Mononuclear cell (primary cell): ENCODE measurements around the gene ALOX5AP. TPM values are rescaled to one million over a fixed set of nuclear protein-coding genes. Genes with fewer than 3 reads are reported as not detected.

Source experiments
- H3K27me3 ChIP-seq: 2 replicates; pipeline ENCODE4 v1.6.0; 2011; ENCODE audit warnings: low read length, control low read depth; ENCODE audit not compliant: insufficient read depth
- H3K4me1 ChIP-seq: 2 replicates; pipeline ENCODE4 v1.5.1; 2011; ENCODE audit warnings: mild to moderate bottlenecking, low read length, control low read depth; ENCODE audit not compliant: insufficient read depth
- H3K4me3 ChIP-seq: 2 replicates; pipeline ENCODE4 v1.5.1; 2011; ENCODE audit warnings: mild to moderate bottlenecking, low read length, moderate library complexity
- H3K9me3 ChIP-seq: 2 replicates; pipeline ENCODE4 v1.5.1; 2011; ENCODE audit warnings: low read depth, mild to moderate bottlenecking, control low read depth, low read length
- total RNA-seq: library from RNA; depleted of rRNA; stranded (reverse); fragments of >200 nt; gene quantifications from one replicate; pipeline ENCODE4 v1.2.3, GENCODE V29; 2012

ALOX5AP gene
- 48.2 TPM for total RNA-seq

DNA sequence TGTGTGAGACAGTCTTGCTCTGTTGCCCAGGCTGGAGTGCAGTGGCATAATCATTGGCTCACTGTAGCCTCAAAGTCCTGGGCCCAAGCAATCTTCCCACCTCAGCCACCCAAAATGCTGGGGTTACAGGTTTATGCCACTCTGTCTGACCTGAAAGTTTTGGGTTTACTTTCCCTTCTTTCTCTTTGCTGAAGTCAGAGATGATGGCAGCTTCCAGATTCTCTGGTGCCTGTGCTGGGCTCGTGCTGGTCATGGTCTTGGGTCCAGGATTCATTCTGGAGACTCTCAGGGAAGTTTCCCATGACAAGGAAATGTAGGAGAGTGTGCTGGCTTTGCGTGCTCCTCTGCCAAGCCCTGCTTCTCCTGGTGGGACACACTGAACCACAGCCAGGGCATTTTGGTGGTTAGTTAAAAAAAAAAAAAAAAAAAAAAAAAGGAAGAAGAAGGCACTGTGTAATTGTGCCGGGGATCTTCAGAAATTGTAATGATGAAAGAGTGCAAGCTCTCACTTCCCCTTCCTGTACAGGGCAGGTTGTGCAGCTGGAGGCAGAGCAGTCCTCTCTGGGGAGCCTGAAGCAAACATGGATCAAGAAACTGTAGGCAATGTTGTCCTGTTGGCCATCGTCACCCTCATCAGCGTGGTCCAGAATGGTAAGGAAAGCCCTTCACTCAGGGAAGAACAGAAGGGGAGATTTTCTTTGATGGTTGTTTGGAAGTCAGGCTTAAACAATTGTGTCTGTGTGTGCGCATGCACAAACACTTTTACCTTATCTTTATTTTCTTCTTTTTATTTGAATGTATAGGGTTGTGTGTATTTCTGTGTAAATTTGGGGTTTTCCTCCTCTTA is at the start of gene ALOX5AP:
Gene ALOX5AP (plus strand): TSS at position 519 of the 847 bp plus-strand sequence. CDS start 63 bp downstream, at position 582.
- Histone ChIP-seq H3K27me3 (no peaks in the 10 kb centered on the region), H3K9me3 (no peaks in the 10 kb centered on the region), H3K4me3 (peak within 1 kb of the TSS; percentile 58), H3K4me1 (peaks cover 71% of the 10 kb centered on the region)

DNA sequence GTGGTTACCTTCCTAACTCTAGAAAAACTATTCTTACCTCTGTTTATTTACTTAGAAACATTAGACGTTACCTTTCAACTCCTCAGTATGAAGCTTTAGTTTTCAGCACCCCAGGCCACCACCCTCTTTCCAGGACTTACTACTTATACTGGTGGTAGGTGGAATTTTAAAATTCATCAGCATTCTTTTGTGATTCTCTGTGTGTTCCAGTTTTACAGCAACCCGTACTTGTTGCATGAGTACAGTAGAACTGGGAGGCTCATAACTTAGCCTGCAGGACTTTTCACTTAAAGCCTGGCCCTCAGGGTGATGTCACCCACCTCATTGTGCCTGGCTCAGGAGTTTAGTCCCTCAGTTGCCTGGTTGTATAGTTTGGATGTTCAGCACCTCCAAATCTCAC is 49.4 kb upstream of the ALOX5AP start:
- H3K9me3 ChIP-seq: no peaks in the 10 kb centered on the region
- peaks cover 30% of the 10 kb centered on the region for H3K4me1 ChIP-seq
- no peaks in the 10 kb centered on the region for H3K27me3 ChIP-seq
- H3K4me3 ChIP-seq: no peak overlapping the region

DNA sequence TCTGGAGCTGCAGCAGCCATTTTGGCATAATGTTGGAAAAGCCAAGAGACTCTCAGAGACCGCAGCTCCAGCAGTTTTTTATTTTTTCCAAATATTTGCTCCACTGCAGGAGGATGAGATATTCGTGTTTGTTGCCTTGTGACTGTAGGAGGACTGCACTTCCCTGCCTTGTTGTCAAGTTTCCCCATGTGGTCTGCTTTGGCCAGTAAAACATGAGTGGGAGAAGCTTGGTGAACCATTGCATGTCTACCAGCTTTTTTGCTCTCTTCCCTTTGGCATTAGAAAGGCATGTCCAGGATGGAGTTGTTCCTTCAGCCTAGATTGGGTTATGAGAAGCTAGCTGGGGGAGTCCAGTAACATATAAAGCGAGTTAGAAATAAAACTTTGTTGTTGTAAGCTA is 47.7 kb upstream of the ALOX5AP start:
- no peaks in the 10 kb centered on the region for H3K9me3 ChIP-seq
- no peak overlapping the region for H3K4me3 ChIP-seq
- no peaks in the 10 kb centered on the region for H3K27me3 ChIP-seq
- peaks cover 29% of the 10 kb centered on the region for H3K4me1 ChIP-seq

DNA sequence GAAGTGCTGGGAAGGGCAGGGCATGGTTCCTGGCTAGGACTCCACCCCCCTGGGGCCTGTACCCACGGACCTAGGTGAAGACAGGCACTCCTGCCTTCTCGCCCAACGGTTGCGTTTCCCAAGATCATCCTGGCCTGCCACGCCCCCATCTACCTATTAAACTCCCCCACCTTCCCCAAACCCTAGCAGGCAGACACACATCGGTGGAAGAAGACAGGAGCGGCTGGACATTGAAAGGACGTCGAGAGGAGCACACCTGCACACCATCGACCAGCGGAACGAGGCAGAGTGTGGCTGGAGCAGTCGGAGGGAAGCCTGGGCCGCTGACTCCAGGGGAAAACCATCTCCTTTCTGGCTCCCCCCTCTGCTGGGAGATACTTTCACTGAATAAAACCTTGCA is 45.6 kb upstream of the ALOX5AP start:
- H3K9me3 ChIP-seq: no peaks in the 10 kb centered on the region
- H3K27me3 ChIP-seq: no peaks in the 10 kb centered on the region
- H3K4me3 ChIP-seq: no peak overlapping the region
- H3K4me1 ChIP-seq: peaks cover 29% of the 10 kb centered on the region

DNA sequence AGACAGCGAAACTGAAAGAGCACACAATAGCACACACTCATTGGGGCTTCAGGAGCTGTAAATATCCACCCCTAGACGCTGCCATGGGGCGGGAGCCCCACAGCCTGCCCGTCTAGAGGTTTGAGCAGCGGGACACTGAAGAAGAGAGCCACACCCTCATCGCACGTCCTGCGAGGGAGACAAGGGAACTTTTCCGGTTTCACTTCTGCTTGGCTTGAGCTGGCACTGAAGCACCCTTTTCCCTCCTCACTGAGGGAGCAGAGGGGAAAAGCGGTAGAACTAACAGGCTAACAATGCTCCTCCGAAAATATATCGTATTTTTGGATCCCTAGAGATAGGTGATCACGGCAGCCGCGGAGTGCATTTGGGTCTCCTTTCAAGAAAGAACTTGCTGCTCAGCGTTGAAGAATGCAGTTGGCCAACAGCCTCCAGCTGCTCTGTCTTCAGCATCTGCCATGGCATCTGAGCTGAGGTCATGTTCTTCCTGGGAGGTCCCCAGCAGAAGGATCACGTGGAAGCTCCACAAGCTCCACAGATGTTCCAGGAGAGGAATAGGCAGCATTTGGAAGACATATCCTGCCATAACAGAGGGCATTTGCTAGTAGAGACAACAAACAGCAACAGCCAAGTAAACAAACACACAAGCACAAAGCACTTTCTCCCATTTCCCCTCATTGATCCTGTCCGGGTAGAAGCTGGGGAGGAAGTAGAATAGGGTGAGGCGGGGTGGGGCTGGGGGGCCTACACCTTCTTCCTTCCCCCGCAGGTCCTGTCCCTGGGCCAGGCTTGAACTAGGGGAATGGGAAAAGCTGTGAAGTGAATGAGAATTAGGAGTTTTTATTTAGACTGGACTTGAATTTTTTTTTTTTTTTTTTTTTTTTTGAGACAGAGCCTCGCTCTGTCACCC is 44.8 kb upstream of the ALOX5AP start:
- Histone ChIP-seq H3K27me3 (no peaks in the 10 kb centered on the region), H3K9me3 (no peaks in the 10 kb centered on the region), H3K4me1 (peaks cover 30% of the 10 kb centered on the region), H3K4me3 (peak overlapping the region; percentile 3)

DNA sequence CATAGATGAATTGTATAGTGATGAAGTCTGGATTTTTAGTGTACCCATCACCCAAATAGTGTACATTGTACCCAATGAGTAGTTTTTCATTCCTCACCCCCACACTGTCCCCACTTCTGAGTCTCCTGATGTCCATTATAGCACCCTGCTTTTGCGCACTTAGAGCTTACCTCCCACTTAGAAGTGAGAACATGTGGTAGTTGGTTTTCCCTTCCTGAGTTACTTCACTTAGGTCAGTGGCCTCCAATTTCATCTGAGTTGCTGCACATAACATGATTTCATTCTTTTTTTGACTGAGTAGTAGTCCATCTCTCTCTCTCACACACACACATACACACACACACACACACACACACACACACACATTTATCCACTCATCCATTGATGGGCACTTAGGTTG is 43.2 kb upstream of the ALOX5AP start:
- no peaks in the 10 kb centered on the region for H3K27me3 ChIP-seq

DNA sequence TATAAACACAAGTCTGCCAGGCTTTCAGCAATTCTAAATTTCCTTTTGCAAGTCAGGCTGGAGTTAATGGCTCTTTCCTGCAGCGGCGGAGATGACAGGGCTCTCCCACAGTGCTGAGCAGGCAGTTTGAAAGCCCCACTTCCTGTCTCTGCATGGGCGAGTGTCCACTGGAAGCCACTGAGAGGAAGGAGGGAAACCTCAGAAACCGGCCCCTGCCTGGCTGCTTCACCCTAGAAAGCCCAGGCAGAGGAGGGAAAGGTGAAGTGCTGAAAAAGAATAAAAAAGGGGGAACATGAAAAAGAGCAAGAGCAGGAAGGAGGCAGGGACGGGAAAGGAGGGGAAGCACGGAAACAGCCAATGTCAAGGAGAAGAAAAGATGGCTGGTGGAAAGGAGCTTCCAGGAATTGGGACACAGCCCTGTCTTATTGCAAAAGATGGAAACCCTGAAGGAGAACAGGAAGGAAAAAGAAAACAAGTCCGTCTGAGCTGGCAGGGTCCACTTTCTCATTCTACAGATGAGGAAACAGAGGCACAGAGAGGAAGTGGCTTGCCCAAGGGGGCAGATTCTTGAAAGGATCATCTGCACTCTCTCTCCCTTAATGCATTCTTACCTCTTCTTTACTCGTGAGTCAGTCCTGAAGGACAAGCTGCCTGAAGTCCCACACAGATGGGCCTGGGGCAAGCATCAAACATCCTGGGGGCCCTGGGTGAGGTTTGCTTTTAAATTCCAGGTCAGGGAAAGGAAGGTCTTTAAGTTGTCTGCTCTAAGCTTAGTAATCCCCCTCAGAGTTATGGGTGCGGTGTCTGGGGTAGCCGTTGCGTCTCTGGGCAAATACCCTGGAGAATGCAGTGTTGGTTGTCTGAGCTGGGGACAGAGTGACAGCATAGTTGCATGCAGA is 38.8 kb upstream of the ALOX5AP start:
- no peaks in the 10 kb centered on the region for H3K27me3 ChIP-seq
- peaks cover 48% of the 10 kb centered on the region for H3K4me1 ChIP-seq
- H3K4me3 ChIP-seq: no peak overlapping the region
- H3K9me3 ChIP-seq: no peaks in the 10 kb centered on the region

More for the DNA sequence above, 43.2 kb upstream of the ALOX5AP start:
- no peak overlapping the region for H3K4me3 ChIP-seq
- H3K4me1 ChIP-seq: peaks cover 46% of the 10 kb centered on the region
- no peaks in the 10 kb centered on the region for H3K9me3 ChIP-seq

DNA sequence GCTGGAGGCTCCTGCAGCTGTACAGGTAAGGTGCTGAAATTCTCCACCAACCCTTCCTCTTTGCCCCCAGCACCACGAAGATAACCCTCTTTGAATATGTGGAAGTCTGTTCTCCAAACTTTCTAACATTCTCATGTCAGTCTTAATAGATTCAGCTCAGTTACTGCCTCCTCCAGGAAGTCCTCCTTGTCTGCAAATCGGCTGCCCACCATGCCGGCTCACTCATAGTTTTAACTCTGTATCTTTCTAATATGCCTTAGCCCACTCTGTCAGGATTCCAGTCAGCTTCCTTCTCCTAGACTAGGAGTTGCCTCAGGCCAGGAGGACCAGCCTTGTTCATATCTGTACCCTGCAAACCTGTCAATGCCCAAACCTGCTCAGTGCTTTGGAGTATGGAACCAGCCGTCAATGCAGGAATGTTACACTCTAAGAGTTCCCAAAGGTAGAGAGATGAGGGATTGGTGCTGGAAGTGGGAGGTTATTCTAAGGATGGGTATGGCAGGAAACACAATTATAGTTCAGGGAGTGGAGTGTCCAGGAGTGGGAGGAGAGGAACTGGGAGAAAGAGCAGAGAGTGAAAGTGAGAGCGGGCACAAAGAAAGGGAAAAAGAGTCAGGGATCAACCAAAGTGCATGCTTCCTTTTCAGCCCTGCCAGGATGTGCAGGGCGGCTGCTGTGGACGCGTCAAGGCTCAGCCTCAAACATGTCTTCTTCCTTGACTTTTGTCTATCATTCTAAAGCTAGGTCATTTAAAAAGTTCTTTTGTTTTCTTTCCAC is 38.0 kb upstream of the ALOX5AP start:
- H3K27me3 ChIP-seq: no peaks in the 10 kb centered on the region
- H3K9me3 ChIP-seq: no peaks in the 10 kb centered on the region
- H3K4me3 ChIP-seq: no peak overlapping the region
- H3K4me1 ChIP-seq: peaks cover 41% of the 10 kb centered on the region

DNA sequence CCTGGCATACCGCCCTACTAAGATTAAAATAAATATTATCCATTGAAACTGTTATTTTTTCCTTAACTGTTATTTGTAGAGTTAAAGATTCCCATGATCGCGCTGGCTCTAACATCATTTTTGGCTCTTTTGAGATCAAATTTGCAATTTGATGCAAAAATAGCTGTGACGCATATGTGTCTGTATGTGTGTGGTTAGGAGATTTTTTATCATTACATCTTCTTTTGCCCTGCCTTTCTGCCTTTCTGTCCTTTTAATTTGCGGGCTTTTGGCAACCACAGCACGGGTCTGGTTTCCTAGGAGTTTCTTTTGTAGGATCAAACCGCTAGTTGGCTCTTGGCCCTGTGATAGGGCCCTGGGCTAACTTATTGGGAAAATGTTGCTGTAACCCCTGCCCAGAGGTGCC is 37.3 kb upstream of the ALOX5AP start:
- no peaks in the 10 kb centered on the region for H3K27me3 ChIP-seq
- no peaks in the 10 kb centered on the region for H3K9me3 ChIP-seq
- peaks cover 41% of the 10 kb centered on the region for H3K4me1 ChIP-seq
- H3K4me3 ChIP-seq: no peak overlapping the region

DNA sequence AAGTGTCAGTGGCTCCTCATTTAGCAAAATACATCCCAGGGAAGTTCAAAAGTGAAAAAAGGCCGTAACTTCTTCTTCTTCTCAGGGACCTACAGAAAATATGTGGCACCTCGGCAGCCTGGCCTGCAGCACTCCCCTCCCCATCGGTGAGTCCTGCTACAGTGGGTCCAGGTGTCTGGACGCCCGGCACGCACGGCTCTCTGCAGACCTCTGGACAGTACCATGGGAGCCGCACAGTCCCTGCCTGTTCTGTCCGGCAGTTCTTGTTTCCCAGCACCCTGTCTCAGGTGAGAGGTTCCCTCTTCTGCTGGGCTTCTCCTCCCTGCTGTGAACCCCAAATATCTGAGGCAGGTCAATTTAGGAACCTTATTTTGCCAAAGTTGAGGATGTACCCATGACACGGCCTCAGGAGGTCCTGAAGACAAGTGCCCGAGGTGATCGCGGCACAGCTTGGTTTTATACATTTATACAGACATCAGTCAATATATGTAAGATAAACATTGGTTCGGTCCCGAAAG is 36.8 kb upstream of the ALOX5AP start:
- no peaks in the 10 kb centered on the region for H3K27me3 ChIP-seq
- H3K4me1 ChIP-seq: peaks cover 41% of the 10 kb centered on the region
- H3K4me3 ChIP-seq: no peak overlapping the region
- H3K9me3 ChIP-seq: no peaks in the 10 kb centered on the region

DNA sequence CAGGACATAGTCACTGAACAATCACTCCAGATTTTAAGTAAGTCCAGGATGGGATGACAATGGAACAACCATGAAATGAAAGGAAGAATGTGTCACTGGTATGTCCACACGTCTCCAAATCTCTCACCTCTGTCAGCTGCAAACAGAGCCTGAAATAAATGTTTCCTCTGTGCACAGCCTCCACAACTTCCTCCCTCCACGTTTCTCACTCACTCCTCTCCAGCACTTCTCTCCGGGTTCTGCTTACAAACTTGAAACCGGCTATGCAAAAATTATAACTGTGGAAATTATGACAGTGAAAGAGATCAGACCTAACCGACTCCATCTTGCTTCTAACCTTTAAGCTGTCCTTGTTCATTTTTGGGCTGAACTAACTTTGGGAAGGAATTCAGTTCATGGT is 35.0 kb upstream of the ALOX5AP start:
- peaks cover 41% of the 10 kb centered on the region for H3K4me1 ChIP-seq
- H3K4me3 ChIP-seq: no peak overlapping the region
- no peaks in the 10 kb centered on the region for H3K27me3 ChIP-seq
- no peaks in the 10 kb centered on the region for H3K9me3 ChIP-seq

DNA sequence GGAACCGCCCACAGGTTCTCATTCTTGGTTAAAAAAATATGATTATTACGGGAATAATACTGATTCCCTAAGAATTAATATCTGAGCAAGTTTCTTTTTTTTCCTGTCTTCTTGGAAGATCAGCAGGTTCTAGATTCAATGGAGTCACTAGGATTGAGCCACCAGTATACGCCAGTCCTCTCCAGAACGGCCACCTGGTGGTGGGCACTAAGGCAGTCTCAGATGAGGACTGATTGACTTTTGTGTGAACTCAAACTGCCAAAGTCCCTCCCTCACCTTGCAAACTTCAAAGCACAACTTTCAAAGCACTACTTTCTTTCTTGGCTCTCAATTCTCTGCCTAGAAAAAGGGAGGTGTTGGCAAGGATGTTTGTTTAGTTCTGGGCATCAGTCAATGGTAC is 33.3 kb upstream of the ALOX5AP start:
- Histone ChIP-seq H3K4me3 (no peak overlapping the region), H3K9me3 (no peaks in the 10 kb centered on the region), H3K27me3 (no peaks in the 10 kb centered on the region), H3K4me1 (peaks cover 26% of the 10 kb centered on the region)

DNA sequence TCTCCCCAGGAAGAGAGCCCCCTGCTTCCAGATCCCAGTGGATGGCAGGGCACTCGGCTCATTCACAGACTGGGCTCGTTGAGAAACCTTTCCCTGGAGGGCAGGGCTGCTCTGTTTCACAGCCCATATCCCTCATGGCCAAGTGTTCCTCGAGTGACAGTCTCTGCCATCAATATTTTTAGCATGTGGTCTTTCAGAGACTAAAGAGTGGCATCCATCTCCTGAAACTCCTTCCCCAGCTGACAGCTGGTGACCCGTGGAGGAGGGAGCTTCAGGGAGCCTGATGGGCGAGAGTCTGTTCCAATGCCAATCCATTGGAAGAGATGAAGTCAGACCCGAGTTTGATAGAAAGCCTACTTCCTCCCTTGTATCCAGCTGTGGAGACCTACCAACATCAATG is 30.7 kb upstream of the ALOX5AP start:
- Histone ChIP-seq H3K9me3 (no peaks in the 10 kb centered on the region), H3K4me3 (no peak overlapping the region), H3K4me1 (peaks cover 14% of the 10 kb centered on the region), H3K27me3 (no peaks in the 10 kb centered on the region)

DNA sequence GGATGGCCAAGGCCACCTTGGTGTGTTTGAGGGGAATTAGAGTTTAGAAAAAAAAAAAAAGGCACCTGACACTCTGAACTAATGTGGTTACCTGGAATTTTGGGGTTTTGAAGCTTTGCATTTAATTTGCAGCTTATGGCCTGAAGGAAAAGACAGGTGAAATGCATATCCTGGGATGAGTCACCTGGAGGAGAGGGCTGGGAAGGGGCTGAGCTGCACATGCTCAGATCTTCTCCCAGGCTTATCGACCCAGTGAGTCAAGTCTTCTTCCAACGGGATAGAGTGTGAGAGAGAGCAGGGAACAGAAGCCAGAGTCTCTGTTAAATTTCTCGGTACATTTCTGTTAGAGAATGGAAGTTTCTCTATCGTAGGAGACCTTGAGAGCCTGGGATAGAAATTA is 29.7 kb upstream of the ALOX5AP start:
- Histone ChIP-seq H3K27me3 (no peaks in the 10 kb centered on the region), H3K9me3 (no peaks in the 10 kb centered on the region), H3K4me3 (no peak overlapping the region), H3K4me1 (peaks cover 3% of the 10 kb centered on the region)
